Neural progenitor cell (in vitro differentiated cells): ENCODE data around the gene ZNF346. TPM values are rescaled to one million over a fixed set of nuclear protein-coding genes. Genes with fewer than 3 reads are reported as not detected.
A peak's percentile ranks its signal among the peaks of the same experiment; 100 is the strongest.

Experiments
- DNase-seq: peaks from one replicate; pipeline ENCODE4 v3.0.0-alpha.2; 2016; ENCODE audit warnings: low spot score
- H2AFZ ChIP-seq: fragments of 200-600 bp; sonication (generic); replicated peaks from 2 replicates; pipeline ENCODE4 v1.6.1; 2016; ENCODE audit warnings: antibody characterized with exemption
- H3F3A ChIP-seq: fragments of 200-600 bp; sonication (generic); 2 replicates; pipeline ENCODE4 v1.6.1; 2016; ENCODE audit warnings: antibody characterized with exemption, low read depth
- H3K27ac ChIP-seq: fragments of 200-600 bp; sonication (generic); 2 replicates; pipeline ENCODE4 v1.5.1; 2016; ENCODE audit warnings: mild to moderate bottlenecking
- H3K27me3 ChIP-seq: fragments of 200-600 bp; sonication (generic); 2 replicates; pipeline ENCODE4 v1.6.1; 2016; ENCODE audit warnings: mild to moderate bottlenecking, moderate library complexity
- H3K36me3 ChIP-seq: fragments of 200-600 bp; sonication (generic); 2 replicates; pipeline ENCODE4 v1.5.1; 2016
- H3K4me1 ChIP-seq: fragments of 200-600 bp; sonication (generic); 2 replicates; pipeline ENCODE4 v1.6.1; 2016; ENCODE audit warnings: mixed run types
- H3K4me2 ChIP-seq: fragments of 200-600 bp; sonication (generic); 2 replicates; pipeline ENCODE4 v1.6.1; 2016
- H3K4me3 ChIP-seq: fragments of 200-600 bp; sonication (generic); 2 replicates; pipeline ENCODE4 v1.5.1; 2016
- H3K79me2 ChIP-seq: fragments of 200-600 bp; sonication (generic); 2 replicates; pipeline ENCODE4 v1.6.1; 2016; ENCODE audit warnings: low read depth
- H3K9ac ChIP-seq: fragments of 200-600 bp; sonication (generic); 2 replicates; pipeline ENCODE4 v1.6.1; 2016
- H3K9me3 ChIP-seq: fragments of 200-600 bp; sonication (generic); 2 replicates; pipeline ENCODE4 v1.5.1; 2016; ENCODE audit warnings: low read depth
- H4K20me1 ChIP-seq: fragments of 200-600 bp; sonication (generic); 2 replicates; pipeline ENCODE4 v1.6.1; 2016; ENCODE audit warnings: low read depth
- H3K27ac Mint-ChIP-seq: 3 replicates; pipeline ENCODE4 v1.8.0; 2021; ENCODE audit warnings: mixed read lengths
- H3K27me3 Mint-ChIP-seq: 2 replicates; pipeline ENCODE4 v1.8.0; 2022; ENCODE audit warnings: low read depth, mild to moderate bottlenecking, inconsistent platforms, moderate library complexity, mixed read lengths; ENCODE audit not compliant: insufficient read depth
- H3K36me3 Mint-ChIP-seq: 3 replicates; pipeline ENCODE4 v1.8.0; 2021; ENCODE audit warnings: mixed read lengths
- H3K4me1 Mint-ChIP-seq: 3 replicates; pipeline ENCODE4 v1.8.0; 2021; ENCODE audit warnings: mixed read lengths
- H3K4me3 Mint-ChIP-seq: 3 replicates; pipeline ENCODE4 v1.8.0; 2021; ENCODE audit warnings: mild to moderate bottlenecking, moderate library complexity, mixed read lengths
- H3K9me3 Mint-ChIP-seq: 3 replicates; pipeline ENCODE4 v1.8.0; 2020; ENCODE audit warnings: mixed read lengths
- CTCF ChIP-seq: fragments of 200-600 bp; sonication (generic); IDR thresholded peaks from 2 replicates; pipeline ENCODE4 v1.5.1; 2017; ENCODE audit warnings: antibody characterized with exemption, mild to moderate bottlenecking
- EZH2 ChIP-seq: fragments of 200-600 bp; sonication (generic); IDR thresholded peaks from 2 replicates; pipeline ENCODE4 v1.6.1; 2017; ENCODE audit warnings: antibody characterized with exemption, mild to moderate bottlenecking, moderate library complexity
- EZH2phosphoT487 ChIP-seq: fragments of 200-600 bp; sonication (generic); IDR thresholded peaks from 2 replicates; pipeline ENCODE4 v1.6.1; 2017; ENCODE audit warnings: antibody characterized with exemption
- total RNA-seq: library from RNA; depleted of rRNA; stranded (reverse); fragments of >200 nt; gene quantifications from 2 replicates; pipeline ENCODE4 v1.2.3, GENCODE V29; 2015; ENCODE audit warnings: low replicate concordance

The ZNF346 gene
- total RNA-seq, 1 donor from 2014 or later, result 28.2 TPM

GRCh38 chr5:177008716-177009115, 13.8 kb upstream of the ZNF346 start:
- Mint-ChIP-seq H3K36me3 (no peaks in the 10 kb centered on the region), H3K27ac (no peak overlapping the region), H3K4me1 (peaks cover 13% of the 10 kb centered on the region), H3K9me3 (no peaks in the 10 kb centered on the region), H3K4me3 (no peak overlapping the region), H3K27me3 (no peaks in the 10 kb centered on the region)
- Histone ChIP-seq H4K20me1 (peaks cover 20% of the 10 kb centered on the region), H2AFZ (no peak overlapping the region), H3K9ac (no peak overlapping the region), H3K79me2 (peaks cover 24% of the 10 kb centered on the region), H3K27ac (no peak overlapping the region), H3F3A (peaks cover 31% of the 10 kb centered on the region), H3K4me1 (peaks cover 17% of the 10 kb centered on the region), H3K9me3 (no peaks in the 10 kb centered on the region), H3K4me3 (no peak overlapping the region), H3K4me2 (no peak overlapping the region), H3K27me3 (no peaks in the 10 kb centered on the region), H3K36me3 (no peaks in the 10 kb centered on the region)
- no peak for DNase-seq
- TF ChIP-seq CTCF (no peak), EZH2phosphoT487 (no peak), EZH2 (no peak)

DNA sequence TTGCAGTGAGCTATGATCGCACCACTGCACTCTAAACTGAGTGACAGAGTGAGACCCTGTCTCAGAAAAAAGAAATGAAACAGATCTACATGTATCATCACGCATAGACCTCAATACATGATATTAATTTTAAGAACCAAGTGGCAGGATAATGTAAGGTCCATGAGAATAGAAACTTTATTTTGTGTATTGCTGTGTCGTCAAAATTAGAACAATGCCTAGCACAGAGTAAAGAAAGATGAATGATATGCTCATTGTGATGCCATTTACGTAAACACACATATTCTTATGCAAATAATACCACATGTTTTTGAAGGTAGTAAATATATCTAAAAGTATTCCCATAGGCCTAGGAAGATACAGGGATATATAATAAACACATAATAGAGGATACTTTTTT, 12.3 kb upstream of the ZNF346 start:
- TF ChIP-seq EZH2 (no peak), EZH2phosphoT487 (no peak), CTCF (no peak)
- H3K4me3 Mint-ChIP-seq, result no peak overlapping the region
- Histone ChIP-seq H3K9me3 (no peaks in the 10 kb centered on the region), H3K79me2 (peaks cover 10% of the 10 kb centered on the region), H2AFZ (no peak overlapping the region), H3K4me1 (peaks cover 3% of the 10 kb centered on the region), H3K36me3 (no peaks in the 10 kb centered on the region), H3K4me3 (no peak overlapping the region), H4K20me1 (peaks cover 6% of the 10 kb centered on the region), H3K27ac (no peak overlapping the region), H3K4me2 (no peak overlapping the region), H3F3A (peaks cover 31% of the 10 kb centered on the region), H3K9ac (no peak overlapping the region), H3K27me3 (no peaks in the 10 kb centered on the region)
- peaks cover 9% of the 10 kb centered on the region for H3K4me1 Mint-ChIP-seq
- DNase-seq, result no peak
- no peaks in the 10 kb centered on the region for H3K27me3 Mint-ChIP-seq
- no peaks in the 10 kb centered on the region for H3K9me3 Mint-ChIP-seq
- H3K27ac Mint-ChIP-seq, result no peak overlapping the region
- no peaks in the 10 kb centered on the region for H3K36me3 Mint-ChIP-seq

- Histone ChIP-seq H3F3A (peaks cover 10% of the 10 kb centered on the region), H3K79me2 (no peaks in the 10 kb centered on the region), H3K4me1 (peaks cover 8% of the 10 kb centered on the region), H3K4me2 (no peak overlapping the region), H3K27ac (no peak overlapping the region), H4K20me1 (no peaks in the 10 kb centered on the region), H3K4me3 (no peak overlapping the region), H3K27me3 (no peaks in the 10 kb centered on the region), H3K9me3 (no peaks in the 10 kb centered on the region), H3K36me3 (no peaks in the 10 kb centered on the region), H3K9ac (no peak overlapping the region), H2AFZ (no peak overlapping the region)
- Mint-ChIP-seq H3K4me1 (peaks cover 13% of the 10 kb centered on the region), H3K9me3 (no peaks in the 10 kb centered on the region), H3K27me3 (peaks cover 5% of the 10 kb centered on the region), H3K27ac (peak overlapping the region; percentile 57), H3K36me3 (no peaks in the 10 kb centered on the region), H3K4me3 (no peak overlapping the region)
- TF ChIP-seq CTCF (no peak), EZH2 (no peak), EZH2phosphoT487 (no peak)
- no peak for DNase-seq
Observed at GRCh38 chr5:177015156-177015555, 7.3 kb upstream of the ZNF346 start.
